Thyroid gland (tissue), 4 donors: Measurements from ENCODE around the gene STK24. TPM values are rescaled to one million over a fixed set of nuclear protein-coding genes. Genes with fewer than 3 reads are reported as not detected.
"Not testable (repeated sequence)": the region's sequence is repeated elsewhere in the genome, so short reads cannot be mapped to it uniquely, and the experiment has no call there.

Source experiments
- DNase-seq, 2 donors: peaks; one replicate each; pipeline ENCODE4 v3.0.0-alpha.2; 2019
- H3K27ac ChIP-seq, 3 donors: fragments of 200-600 bp; sonication (generic); 1 replicate in 2 of 3; 2 replicates in 1 of 3; pipeline ENCODE4 v1.5.1; 2016 to 2019; ENCODE audit warnings: mild to moderate bottlenecking in 1 of 3, moderate library complexity in 1 of 3
- H3K27me3 ChIP-seq: fragments of 200-600 bp; sonication (generic); one replicate; pipeline ENCODE4 v1.5.1; 2019
- H3K36me3 ChIP-seq, 2 donors: fragments of 200-600 bp; sonication (generic); one replicate each; pipeline ENCODE4 v1.5.1; 2016 to 2019
- H3K4me1 ChIP-seq, 2 donors: fragments of 200-600 bp; sonication (generic); one replicate each; pipeline ENCODE4 v1.5.1; 2017 to 2019
- H3K4me3 ChIP-seq, 3 donors: fragments of 200-600 bp; sonication (generic); replicated peaks in 1 of 3; 1 replicate in 2 of 3; 2 replicates in 1 of 3; pipeline ENCODE4 v1.5.1; 2016; ENCODE audit warnings: mild to moderate bottlenecking in 1 of 3
- H3K9me3 ChIP-seq: fragments of 200-600 bp; sonication (generic); one replicate; pipeline ENCODE4 v1.5.1; 2017
- POLR2A ChIP-seq, 2 donors: fragments of 450-650 bp; IDR thresholded peaks; one replicate each; pipeline ENCODE4 v1.6.1; 2017; ENCODE audit warnings: antibody characterized with exemption in 2 of 2, mild to moderate bottlenecking in 2 of 2, moderate library complexity in 1 of 2
- WGBS, 2 donors: methylation state at CpG; one replicate each; pipeline ENCODE4 v1.1.5; 2017; 5-methylcytosine and 5-hydroxymethylcytosine counted together
- intact Hi-C: fragments of 100-400 bp; cut with DNase I; formaldehyde crosslinking; loops from one replicate; pipeline ENCODE4 v1.15.1; 2023
- total RNA-seq, 4 donors: library from RNA; depleted of rRNA; stranded (reverse); fragments of >200 nt; gene quantifications; one replicate each; pipeline ENCODE4 v1.2.3, GENCODE V29; 2016
- TF ChIP-seq, protein P1 (sequence below), 6 experiments: fragments of 200-600 bp in 3 of 6; fragments of 450-650 bp in 3 of 6; sonication (generic) in 3 of 6; IDR thresholded peaks; one replicate each; pipeline ENCODE4 v1.5.1; 2016 to 2019; ENCODE audit warnings: antibody characterized with exemption in 6 of 6, mild to moderate bottlenecking in 2 of 6, inconsistent platforms in 1 of 6, moderate library complexity in 1 of 6

Gene STK24
- total RNA-seq, 4 donors from 2014 or later = 74.5 to 102 (median 90.7) TPM

DNA sequence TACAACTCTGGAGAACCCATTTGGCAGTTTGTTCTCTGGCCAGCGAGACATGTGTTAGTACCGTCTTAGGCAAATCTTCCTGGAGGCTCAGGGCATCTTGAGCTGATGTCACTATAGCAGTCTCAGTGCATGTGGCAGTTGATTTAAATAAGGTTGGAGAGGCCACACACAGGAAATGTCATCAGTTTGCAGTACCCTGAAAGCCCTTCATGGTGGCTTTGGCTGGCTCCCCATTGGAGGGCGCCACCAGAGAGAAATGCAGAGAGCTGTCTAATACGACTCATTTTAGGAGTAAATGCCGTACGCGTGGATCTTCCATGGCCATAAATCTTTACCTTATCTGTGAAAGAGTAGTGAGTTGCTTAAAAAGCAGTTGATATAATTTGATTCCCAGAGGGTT, 163.1 kb downstream of the STK24 start:
- DNase-seq = no peak
- WGBS, 2 donors = 93 to 99% methylated on average over 7 of the region's 7 CpGs
- Histone ChIP-seq H3K4me1 (peaks cover 42 to 45% of the 10 kb centered on the region in 2 donors), H3K27me3 (no peaks in the 10 kb centered on the region), H3K36me3 (no peaks in the 10 kb centered on the region), H3K4me3 (no peak overlapping the region), H3K9me3 (no peaks in the 10 kb centered on the region), H3K27ac (peak overlapping the region; percentile 33 to 86 (median 84))
- intact Hi-C loops = no loop called here
- TF ChIP-seq, protein P1, sequence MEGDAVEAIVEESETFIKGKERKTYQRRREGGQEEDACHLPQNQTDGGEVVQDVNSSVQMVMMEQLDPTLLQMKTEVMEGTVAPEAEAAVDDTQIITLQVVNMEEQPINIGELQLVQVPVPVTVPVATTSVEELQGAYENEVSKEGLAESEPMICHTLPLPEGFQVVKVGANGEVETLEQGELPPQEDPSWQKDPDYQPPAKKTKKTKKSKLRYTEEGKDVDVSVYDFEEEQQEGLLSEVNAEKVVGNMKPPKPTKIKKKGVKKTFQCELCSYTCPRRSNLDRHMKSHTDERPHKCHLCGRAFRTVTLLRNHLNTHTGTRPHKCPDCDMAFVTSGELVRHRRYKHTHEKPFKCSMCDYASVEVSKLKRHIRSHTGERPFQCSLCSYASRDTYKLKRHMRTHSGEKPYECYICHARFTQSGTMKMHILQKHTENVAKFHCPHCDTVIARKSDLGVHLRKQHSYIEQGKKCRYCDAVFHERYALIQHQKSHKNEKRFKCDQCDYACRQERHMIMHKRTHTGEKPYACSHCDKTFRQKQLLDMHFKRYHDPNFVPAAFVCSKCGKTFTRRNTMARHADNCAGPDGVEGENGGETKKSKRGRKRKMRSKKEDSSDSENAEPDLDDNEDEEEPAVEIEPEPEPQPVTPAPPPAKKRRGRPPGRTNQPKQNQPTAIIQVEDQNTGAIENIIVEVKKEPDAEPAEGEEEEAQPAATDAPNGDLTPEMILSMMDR (IDR thresholded peaks at IDR 0.05) = no peak
- TF ChIP-seq POLR2A (IDR thresholded peaks at IDR 0.05) = no peak

DNA sequence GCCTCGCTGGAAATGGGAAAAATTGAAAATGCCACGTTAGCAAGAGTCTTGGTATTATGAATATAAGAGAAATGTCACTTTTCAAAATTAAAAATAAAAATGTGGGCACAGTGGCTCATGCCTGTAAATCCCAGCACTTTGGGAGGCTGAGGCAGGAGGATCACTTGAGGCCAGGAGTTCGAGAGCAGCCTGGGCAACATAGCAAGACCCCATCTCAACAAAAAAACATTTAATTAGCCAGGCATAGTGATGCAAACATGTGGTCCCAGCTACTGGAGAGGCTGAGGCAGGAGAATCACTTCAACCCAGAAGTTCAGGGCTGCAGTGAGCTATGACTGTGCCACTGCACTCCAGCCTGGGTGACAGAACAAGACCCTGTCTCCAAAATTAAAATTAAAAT, 163.6 kb downstream of the STK24 start:
- H3K27me3 ChIP-seq, H3K36me3 ChIP-seq, DNase-seq, H3K4me3 ChIP-seq, H3K9me3 ChIP-seq, intact Hi-C loops: not testable (repeated sequence)
- WGBS, 2 donors = 91 to 94% methylated on average over 3 of the region's 3 CpGs
- H3K27ac ChIP-seq = peak overlapping the region in 1 of 3 donors; percentile 84
- H3K4me1 ChIP-seq = peaks cover 39 to 45% of the 10 kb centered on the region in 2 donors

DNA sequence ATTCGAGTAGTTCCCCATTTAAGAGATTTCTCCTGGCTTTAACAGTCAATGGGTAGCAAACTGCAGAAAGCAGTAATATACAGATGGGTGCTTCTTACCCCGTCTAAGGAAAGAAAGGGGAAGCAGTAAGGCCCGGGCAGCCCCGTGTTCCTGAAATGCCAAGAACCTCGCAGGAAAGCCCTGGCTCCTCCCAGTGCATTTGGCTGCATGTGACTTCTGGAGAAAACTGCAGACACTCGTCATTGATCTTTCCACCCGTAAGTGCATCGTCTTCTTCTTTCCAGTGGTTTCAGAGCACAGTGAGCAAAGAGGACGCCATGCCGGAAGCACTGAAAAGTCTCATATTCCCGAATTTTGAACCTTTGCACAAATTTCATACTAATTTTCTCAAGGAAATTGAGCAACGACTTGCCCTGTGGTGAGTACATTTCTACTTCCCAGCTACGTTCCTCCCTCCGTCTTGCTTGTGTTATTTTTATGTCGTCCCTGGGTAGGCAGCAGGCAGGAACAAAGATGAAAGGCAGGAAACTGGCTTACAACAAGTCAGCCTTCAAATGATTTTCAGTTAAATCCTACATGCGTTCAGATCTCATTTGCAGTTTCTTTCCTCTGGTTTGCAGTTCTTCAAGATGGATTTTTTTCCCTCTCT, 165.2 kb downstream of the STK24 start:
- intact Hi-C loops = no loop called here
- no peaks in the 10 kb centered on the region for H3K36me3 ChIP-seq
- no peak overlapping the region for H3K4me3 ChIP-seq

GRCh38 chr13:98411013-98411412, 165.9 kb downstream of the STK24 start:
- Histone ChIP-seq H3K9me3 (no peaks in the 10 kb centered on the region), H3K36me3 (no peaks in the 10 kb centered on the region), H3K27me3 (no peaks in the 10 kb centered on the region), H3K4me3 (no peak overlapping the region), H3K4me1 (peaks cover 38 to 42% of the 10 kb centered on the region in 2 donors), H3K27ac (peak overlapping the region in 2 of 3 donors; percentile 10 to 12)
- TF ChIP-seq POLR2A (IDR thresholded peaks at IDR 0.05) = no peak
- TF ChIP-seq, protein P1 (IDR thresholded peaks at IDR 0.05) = no peak
- DNase-seq = no peak
- WGBS, 2 donors = 81 to 90% methylated on average over 5 of the region's 5 CpGs
- intact Hi-C loops = no loop called here

More for the DNA sequence above, 165.2 kb downstream of the STK24 start:
- 53 to 55% methylated on average over 16 of the region's 16 CpGs for WGBS, 2 donors
- DNase-seq = peak; percentile 30 to 33
- TF ChIP-seq POLR2A (IDR thresholded peaks at IDR 0.05) = peak in 1 of 2 donors; percentile 26
- TF ChIP-seq, protein P1 (IDR thresholded peaks at IDR 0.05) = no peak
- Histone ChIP-seq H3K4me1 (peaks cover 35 to 39% of the 10 kb centered on the region in 2 donors), H3K27ac (peak overlapping the region in 2 of 3 donors; percentile 10 to 12), H3K9me3 (no peaks in the 10 kb centered on the region), H3K27me3 (no peaks in the 10 kb centered on the region)

DNA sequence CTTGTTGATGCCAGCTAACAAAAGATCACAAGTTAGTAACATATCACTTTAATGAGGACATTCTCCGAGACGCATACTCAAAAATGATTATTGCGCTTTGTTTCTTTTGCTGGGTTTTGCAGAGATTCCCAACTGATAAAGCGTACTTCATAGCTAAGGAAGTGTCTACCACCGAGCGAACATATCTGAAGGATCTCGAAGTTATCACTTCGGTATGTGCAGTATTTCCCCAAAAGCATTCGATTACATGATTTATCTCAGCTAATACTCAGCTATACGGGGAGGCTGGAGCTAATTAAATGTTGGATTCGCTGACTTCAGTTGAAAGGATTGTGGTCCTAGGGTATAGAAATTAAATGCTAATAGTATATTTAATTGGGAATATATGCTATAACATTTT, 166.3 kb downstream of the STK24 start:
- H3K9me3 ChIP-seq = no peaks in the 10 kb centered on the region
- H3K27me3 ChIP-seq = no peaks in the 10 kb centered on the region
- intact Hi-C loops = no loop called here
- H3K4me3 ChIP-seq = no peak overlapping the region
- TF ChIP-seq POLR2A (IDR thresholded peaks at IDR 0.05) = no peak
- TF ChIP-seq, protein P1 (IDR thresholded peaks at IDR 0.05) = no peak
- WGBS, 2 donors = 93 to 94% methylated on average over 11 of the region's 11 CpGs
- no peak overlapping the region for H3K27ac ChIP-seq
- DNase-seq = no peak
- H3K36me3 ChIP-seq = no peaks in the 10 kb centered on the region
- H3K4me1 ChIP-seq = peaks cover 37 to 38% of the 10 kb centered on the region in 2 donors
